GM12878 (cell line): ENCODE data around the gene PRR13. TPM values are rescaled to one million over a fixed set of nuclear protein-coding genes. Genes with fewer than 3 reads are reported as not detected.

ENCODE experiments used
- ASH2L ChIP-seq: fragments of 300-600, 200-600 bp; sonication (generic); IDR thresholded peaks from 2 replicates; pipeline ENCODE4 v1.6.1; 2017; ENCODE audit warnings: low read depth, mild to moderate bottlenecking, borderline replicate concordance
- BACH1 ChIP-seq: fragments of 450-650 bp; IDR thresholded peaks from 2 replicates; pipeline ENCODE4 v1.6.1; 2017; ENCODE audit warnings: mild to moderate bottlenecking, borderline replicate concordance
- BRCA1 ChIP-seq: IDR thresholded peaks from 2 replicates; pipeline ENCODE4 v1.6.1; 2011; ENCODE audit warnings: low read depth, low read length, improper control_type of control experiment
- CHD1 ChIP-seq: IDR thresholded peaks from 2 replicates; pipeline ENCODE4 v1.6.1; 2012; ENCODE audit warnings: low read depth, low read length, improper control_type of control experiment
- DPF2 ChIP-seq: fragments of 450-650 bp; IDR thresholded peaks from 2 replicates; pipeline ENCODE4 v1.6.1; 2017; ENCODE audit warnings: mild to moderate bottlenecking
- ETV6 ChIP-seq, 2 experiments: fragments of 450-650 bp in 1 of 2; IDR thresholded peaks in 1 of 2; conservative IDR thresholded peaks in 1 of 2; 2 replicates each; pipeline ENCODE4 v1.6.1; 2014; ENCODE audit warnings: antibody characterized with exemption in 1 of 2, borderline replicate concordance in 1 of 2, low read depth in 1 of 2, mild to moderate bottlenecking in 1 of 2, moderate library complexity in 1 of 2
- IRF4 ChIP-seq: IDR thresholded peaks from 2 replicates; pipeline ENCODE4 v1.6.1; 2011; ENCODE audit warnings: low read depth, low read length
- MTA2 ChIP-seq: fragments of 450-650 bp; IDR thresholded peaks from 2 replicates; pipeline ENCODE4 v1.6.1; 2016; ENCODE audit warnings: low read depth, mild to moderate bottlenecking, moderate library complexity
- NBN ChIP-seq: fragments of 450-650 bp; IDR thresholded peaks from 2 replicates; pipeline ENCODE4 v1.6.1; 2016
- NR2C2 ChIP-seq: IDR thresholded peaks from 2 replicates; pipeline ENCODE4 v1.6.1; 2011; ENCODE audit warnings: borderline replicate concordance, low read depth; ENCODE audit not compliant: control insufficient read depth, insufficient read length
- NR2F1 ChIP-seq: fragments of 450-650 bp; conservative IDR thresholded peaks from 2 replicates; pipeline ENCODE4 v1.6.1; 2017; ENCODE audit warnings: mild to moderate bottlenecking
- NRF1 ChIP-seq: conservative IDR thresholded peaks from 2 replicates; pipeline ENCODE4 v1.6.1; 2011; ENCODE audit warnings: mild to moderate bottlenecking, low read depth, low read length, improper control_type of control experiment
- SIN3A ChIP-seq: IDR thresholded peaks from 2 replicates; pipeline ENCODE4 v1.6.1; 2012; ENCODE audit warnings: low read depth, low read length, improper control_type of control experiment
- SMAD1 ChIP-seq: fragments of 450-650 bp; IDR thresholded peaks from 2 replicates; pipeline ENCODE4 v1.6.1; 2018; ENCODE audit warnings: mild to moderate bottlenecking, low read depth; ENCODE audit not compliant: partially characterized antibody
- SMARCA5 ChIP-seq: fragments of 450-650 bp; IDR thresholded peaks from 2 replicates; pipeline ENCODE4 v1.6.1; 2017; ENCODE audit warnings: mild to moderate bottlenecking
- SREBF1 ChIP-seq: IDR thresholded peaks from 2 replicates; pipeline ENCODE4 v1.6.1; 2012; ENCODE audit warnings: mild to moderate bottlenecking, low read length
- SREBF2 ChIP-seq: IDR thresholded peaks from 2 replicates; pipeline ENCODE4 v1.6.1; 2012; ENCODE audit warnings: mild to moderate bottlenecking, low read length
- WRNIP1 ChIP-seq: IDR thresholded peaks from 2 replicates; pipeline ENCODE4 v1.6.1; 2011; ENCODE audit warnings: low read depth, low read length, improper control_type of control experiment, borderline replicate concordance
- ZNF217 ChIP-seq: fragments of 450-650 bp; IDR thresholded peaks from 2 replicates; pipeline ENCODE4 v1.6.1; 2017; ENCODE audit warnings: antibody characterized with exemption, mild to moderate bottlenecking
- ZNF274 ChIP-seq: IDR thresholded peaks from one replicate; pipeline ENCODE4 v1.8.0; 2011; ENCODE audit not compliant: insufficient read length, insufficient read depth
- polyA plus RNA-seq, 11 experiments: library from polyadenylated mRNA; depleted of rRNA in 4 of 11; unstranded in 6 of 11; stranded (reverse) in 5 of 11; fragments of >200 nt; fragmentation: Nextera tagmentation in 4 of 11; fragmentation: Illumina TruSeq in 1 of 11; extraction: Ambion mirVana in 4 of 11; extraction: Trizol in 1 of 11; gene quantifications; 1 replicate in 1 of 11; 2 replicates in 10 of 11; pipeline versions ENCODE4 v1.2.1 to v1.2.3, GENCODE V29; 2011 to 2016; ENCODE audit warnings: inconsistent platforms in 2 of 11, missing spikeins in 2 of 11, low read depth in 1 of 11
- total RNA-seq, 4 experiments: library from RNA; depleted of rRNA in 3 of 4; stranded (reverse); fragments of >200 nt in 3 of 4; fragmentation: Illumina TruSeq in 1 of 4; extraction: Trizol in 1 of 4; gene quantifications; 2 replicates each; pipeline versions ENCODE4 v1.2.1 to v1.2.3, GENCODE V29; 2013 to 2021
- TF ChIP-seq, protein P1 (sequence below): fragments of 150-350 bp; IDR thresholded peaks from 2 replicates; pipeline ENCODE4 v1.6.1; 2016; ENCODE audit warnings: low read depth, low read length
- TF ChIP-seq, protein P2 (sequence below): fragments of 450-650 bp; IDR thresholded peaks from 2 replicates; pipeline ENCODE4 v1.6.1; 2016; ENCODE audit warnings: mild to moderate bottlenecking
- TF ChIP-seq, protein P3 (sequence below): IDR thresholded peaks from 2 replicates; pipeline ENCODE4 v1.6.1; 2011; ENCODE audit warnings: borderline replicate concordance, low read depth, mild to moderate bottlenecking, moderate library complexity, mixed read lengths, low read length; ENCODE audit not compliant: insufficient read depth; ENCODE audit errors: extremely low read length
- TF ChIP-seq, protein P4 (sequence below): IDR thresholded peaks from 2 replicates; pipeline ENCODE4 v1.6.1; 2011; ENCODE audit warnings: low read depth, low read length, improper control_type of control experiment, borderline replicate concordance

PRR13 gene
- total and polyA plus RNA-seq, 10 of the 15 experiments (the other 5 are each of a cell fraction or from before 2014, with no cell fraction given) = 94.2 to 462 (median 276) TPM

DNA sequence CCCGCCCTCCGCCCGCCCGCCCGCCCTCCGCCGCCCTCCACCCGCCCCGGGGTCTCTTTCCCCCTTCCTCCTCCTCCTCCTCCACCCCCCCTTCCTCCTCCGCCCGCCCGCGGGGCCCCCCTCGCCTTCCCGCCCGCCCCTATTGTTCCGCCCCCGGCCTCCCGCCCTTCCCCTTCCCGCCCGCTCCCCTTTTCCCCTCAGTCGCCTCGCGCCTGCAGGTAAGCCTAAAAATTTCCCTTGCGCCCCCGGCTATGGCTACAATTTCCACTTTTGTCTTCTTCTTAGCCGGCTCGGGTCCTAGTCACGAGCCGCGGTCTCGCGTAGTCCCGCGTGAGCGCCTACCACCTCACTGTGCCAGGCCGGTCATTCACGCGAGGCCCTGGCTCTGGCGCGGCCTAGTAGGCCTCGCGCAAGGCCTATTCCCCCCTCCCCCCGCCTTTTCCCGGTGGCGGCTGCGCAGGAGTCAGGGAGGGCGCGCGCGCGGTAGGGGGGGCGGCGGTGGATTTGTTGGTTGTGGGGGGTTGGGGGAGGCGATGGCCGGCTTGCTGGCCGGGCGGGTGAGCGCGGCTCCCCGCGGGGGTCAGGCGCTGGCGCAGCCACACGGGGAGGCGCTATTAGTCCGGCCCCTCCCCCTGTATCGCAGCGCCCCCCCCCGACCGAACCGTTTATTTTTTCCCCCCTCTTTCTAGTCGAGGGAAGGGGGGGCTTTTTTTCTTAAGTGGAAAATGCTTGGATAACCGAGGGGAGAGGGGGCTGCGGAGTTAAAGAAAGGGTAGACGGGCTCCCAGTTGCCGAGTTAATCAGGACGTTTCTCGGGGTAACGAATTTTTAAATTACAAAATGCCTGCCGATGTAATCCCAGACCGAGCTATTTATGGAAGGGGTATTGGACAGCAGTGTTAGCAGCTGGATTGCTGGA is 10.9 kb downstream of the PRR13 start (continued):
- TF ChIP-seq, protein P1, sequence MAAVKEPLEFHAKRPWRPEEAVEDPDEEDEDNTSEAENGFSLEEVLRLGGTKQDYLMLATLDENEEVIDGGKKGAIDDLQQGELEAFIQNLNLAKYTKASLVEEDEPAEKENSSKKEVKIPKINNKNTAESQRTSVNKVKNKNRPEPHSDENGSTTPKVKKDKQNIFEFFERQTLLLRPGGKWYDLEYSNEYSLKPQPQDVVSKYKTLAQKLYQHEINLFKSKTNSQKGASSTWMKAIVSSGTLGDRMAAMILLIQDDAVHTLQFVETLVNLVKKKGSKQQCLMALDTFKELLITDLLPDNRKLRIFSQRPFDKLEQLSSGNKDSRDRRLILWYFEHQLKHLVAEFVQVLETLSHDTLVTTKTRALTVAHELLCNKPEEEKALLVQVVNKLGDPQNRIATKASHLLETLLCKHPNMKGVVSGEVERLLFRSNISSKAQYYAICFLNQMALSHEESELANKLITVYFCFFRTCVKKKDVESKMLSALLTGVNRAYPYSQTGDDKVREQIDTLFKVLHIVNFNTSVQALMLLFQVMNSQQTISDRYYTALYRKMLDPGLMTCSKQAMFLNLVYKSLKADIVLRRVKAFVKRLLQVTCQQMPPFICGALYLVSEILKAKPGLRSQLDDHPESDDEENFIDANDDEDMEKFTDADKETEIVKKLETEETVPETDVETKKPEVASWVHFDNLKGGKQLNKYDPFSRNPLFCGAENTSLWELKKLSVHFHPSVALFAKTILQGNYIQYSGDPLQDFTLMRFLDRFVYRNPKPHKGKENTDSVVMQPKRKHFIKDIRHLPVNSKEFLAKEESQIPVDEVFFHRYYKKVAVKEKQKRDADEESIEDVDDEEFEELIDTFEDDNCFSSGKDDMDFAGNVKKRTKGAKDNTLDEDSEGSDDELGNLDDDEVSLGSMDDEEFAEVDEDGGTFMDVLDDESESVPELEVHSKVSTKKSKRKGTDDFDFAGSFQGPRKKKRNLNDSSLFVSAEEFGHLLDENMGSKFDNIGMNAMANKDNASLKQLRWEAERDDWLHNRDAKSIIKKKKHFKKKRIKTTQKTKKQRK = no peak
- TF ChIP-seq CHD1 (peak; percentile 95; the same call in 1 of the 2 replicates), ASH2L (peak; percentile 93), MTA2 (no peak), BACH1 (no peak; the same call in 1 of the 2 replicates), NR2F1 (peak; percentile 57; the same call in 1 of the 2 replicates), SREBF1 (no peak), SMARCA5 (peak; percentile 29; the same call in 1 of the 2 replicates), SREBF2 (no peak), ZNF217 (no peak), WRNIP1 (no peak), NBN (no peak; the same call in 1 of the 2 replicates), SMAD1 (no peak), NRF1 (no peak), NR2C2 (no peak), ETV6 (conservative IDR thresholded peaks at IDR 0.05 in 1 of 2, IDR thresholded peaks at IDR 0.05 in 1 of 2; ENCODE audit: borderline replicate concordance in 1 of 2, low read depth in 1 of 2) (peak in 1 of 2 experiments; percentile 15; a peak in 1 of 4 replicates), SIN3A (0 out of 2 replicates have a peak, but pooled peaks have one; percentile 65), BRCA1 (no peak), DPF2 (peak; percentile 47; the same call in 1 of the 2 replicates), ZNF274 (no peak), IRF4 (no peak)
- TF ChIP-seq, protein P2, sequence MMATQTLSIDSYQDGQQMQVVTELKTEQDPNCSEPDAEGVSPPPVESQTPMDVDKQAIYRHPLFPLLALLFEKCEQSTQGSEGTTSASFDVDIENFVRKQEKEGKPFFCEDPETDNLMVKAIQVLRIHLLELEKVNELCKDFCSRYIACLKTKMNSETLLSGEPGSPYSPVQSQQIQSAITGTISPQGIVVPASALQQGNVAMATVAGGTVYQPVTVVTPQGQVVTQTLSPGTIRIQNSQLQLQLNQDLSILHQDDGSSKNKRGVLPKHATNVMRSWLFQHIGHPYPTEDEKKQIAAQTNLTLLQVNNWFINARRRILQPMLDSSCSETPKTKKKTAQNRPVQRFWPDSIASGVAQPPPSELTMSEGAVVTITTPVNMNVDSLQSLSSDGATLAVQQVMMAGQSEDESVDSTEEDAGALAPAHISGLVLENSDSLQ = peak; percentile 31
- TF ChIP-seq, protein P3, sequence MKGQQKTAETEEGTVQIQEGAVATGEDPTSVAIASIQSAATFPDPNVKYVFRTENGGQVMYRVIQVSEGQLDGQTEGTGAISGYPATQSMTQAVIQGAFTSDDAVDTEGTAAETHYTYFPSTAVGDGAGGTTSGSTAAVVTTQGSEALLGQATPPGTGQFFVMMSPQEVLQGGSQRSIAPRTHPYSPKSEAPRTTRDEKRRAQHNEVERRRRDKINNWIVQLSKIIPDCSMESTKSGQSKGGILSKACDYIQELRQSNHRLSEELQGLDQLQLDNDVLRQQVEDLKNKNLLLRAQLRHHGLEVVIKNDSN = no peak
- TF ChIP-seq, protein P4, sequence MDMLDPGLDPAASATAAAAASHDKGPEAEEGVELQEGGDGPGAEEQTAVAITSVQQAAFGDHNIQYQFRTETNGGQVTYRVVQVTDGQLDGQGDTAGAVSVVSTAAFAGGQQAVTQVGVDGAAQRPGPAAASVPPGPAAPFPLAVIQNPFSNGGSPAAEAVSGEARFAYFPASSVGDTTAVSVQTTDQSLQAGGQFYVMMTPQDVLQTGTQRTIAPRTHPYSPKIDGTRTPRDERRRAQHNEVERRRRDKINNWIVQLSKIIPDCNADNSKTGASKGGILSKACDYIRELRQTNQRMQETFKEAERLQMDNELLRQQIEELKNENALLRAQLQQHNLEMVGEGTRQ = no peak
